ENCODE data around the gene ITGAL. TPM values are rescaled to one million over a fixed set of nuclear protein-coding genes. Genes with fewer than 3 reads are reported as not detected.

Gene ITGAL
- total and polyA plus RNA-seq, 2 of the 13 experiments (the other 11 are each of a cell fraction or from before 2014, with no cell fraction given): 0.86 to 1.2 TPM

DNA sequence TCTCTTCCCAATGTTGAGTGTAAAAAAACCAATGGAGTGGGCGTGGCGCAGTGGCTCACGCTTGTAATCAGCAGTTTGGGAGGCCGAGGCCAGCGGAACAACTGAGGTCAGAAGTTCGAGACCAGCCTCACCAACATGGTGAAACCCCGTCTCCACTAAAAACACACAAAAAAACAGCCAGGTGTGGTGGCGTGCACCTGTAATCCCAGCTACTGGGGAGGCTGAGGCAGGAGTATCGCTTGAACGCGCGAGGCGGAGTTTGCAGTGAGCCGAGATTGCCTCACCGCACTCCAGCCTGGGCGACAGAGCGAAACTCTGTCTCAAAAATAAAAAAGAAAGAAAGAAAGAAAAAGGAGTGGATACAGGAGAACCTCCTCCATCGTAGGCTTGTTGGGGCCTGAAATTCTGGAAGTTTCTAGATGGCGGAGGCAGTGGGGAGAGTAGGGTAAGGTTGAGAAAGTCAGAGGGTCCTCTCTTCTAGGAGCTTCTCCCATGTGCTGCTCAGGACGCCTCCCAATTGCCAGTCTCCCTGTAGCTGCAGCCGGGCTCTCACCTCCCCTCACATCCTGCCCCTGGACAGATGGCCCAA, 86.3 kb downstream of the ITGAL start (continued):
- no peak for TF ChIP-seq FOXK2 (IDR thresholded peaks at IDR 0.05)
- TF ChIP-seq CBFB (CRISPR knock-in tag; IDR thresholded peaks at IDR 0.05): 0 out of 2 replicates have a peak, but pooled peaks have one; percentile 45
- TF ChIP-seq, protein P1, sequence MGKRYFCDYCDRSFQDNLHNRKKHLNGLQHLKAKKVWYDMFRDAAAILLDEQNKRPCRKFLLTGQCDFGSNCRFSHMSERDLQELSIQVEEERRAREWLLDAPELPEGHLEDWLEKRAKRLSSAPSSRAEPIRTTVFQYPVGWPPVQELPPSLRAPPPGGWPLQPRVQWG (CRISPR knock-in tag; IDR thresholded peaks at IDR 0.05; ENCODE audit: borderline replicate concordance, low read depth): no peak
- TF ChIP-seq CCDC6 (CRISPR knock-in tag; IDR thresholded peaks at IDR 0.05): peak; percentile 13; the same call in 1 of the 2 replicates
- TF ChIP-seq, protein P2, sequence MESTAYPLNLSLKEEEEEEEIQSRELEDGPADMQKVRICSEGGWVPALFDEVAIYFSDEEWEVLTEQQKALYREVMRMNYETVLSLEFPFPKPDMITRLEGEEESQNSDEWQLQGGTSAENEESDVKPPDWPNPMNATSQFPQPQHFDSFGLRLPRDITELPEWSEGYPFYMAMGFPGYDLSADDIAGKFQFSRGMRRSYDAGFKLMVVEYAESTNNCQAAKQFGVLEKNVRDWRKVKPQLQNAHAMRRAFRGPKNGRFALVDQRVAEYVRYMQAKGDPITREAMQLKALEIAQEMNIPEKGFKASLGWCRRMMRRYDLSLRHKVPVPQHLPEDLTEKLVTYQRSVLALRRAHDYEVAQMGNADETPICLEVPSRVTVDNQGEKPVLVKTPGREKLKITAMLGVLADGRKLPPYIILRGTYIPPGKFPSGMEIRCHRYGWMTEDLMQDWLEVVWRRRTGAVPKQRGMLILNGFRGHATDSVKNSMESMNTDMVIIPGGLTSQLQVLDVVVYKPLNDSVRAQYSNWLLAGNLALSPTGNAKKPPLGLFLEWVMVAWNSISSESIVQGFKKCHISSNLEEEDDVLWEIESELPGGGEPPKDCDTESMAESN (CRISPR knock-in tag; conservative IDR thresholded peaks at IDR 0.05): 0 out of 2 replicates have a peak, but pooled peaks have one; percentile 4
- 0 out of 2 replicates have a peak, but pooled peaks have one; percentile 31 for TF ChIP-seq DPF2 (CRISPR knock-in tag; IDR thresholded peaks at IDR 0.05; ENCODE audit: borderline replicate concordance, low read depth)
- no peak for TF ChIP-seq NFIB (CRISPR knock-in tag; IDR thresholded peaks at IDR 0.05; ENCODE audit: borderline replicate concordance)
- TF ChIP-seq ZNF292 (CRISPR knock-in tag; IDR thresholded peaks at IDR 0.05; ENCODE audit: borderline replicate concordance, low read depth): peak; percentile 68; the same call in 1 of the 2 replicates
- TF ChIP-seq ZNF883 (CRISPR knock-in tag; IDR thresholded peaks at IDR 0.05; ENCODE audit: not compliant biosample characterization): peak; percentile 7
- TF ChIP-seq ZNF615 (CRISPR knock-in tag; IDR thresholded peaks at IDR 0.05; ENCODE audit: borderline replicate concordance): 0 out of 2 replicates have a peak, but pooled peaks have one; percentile 76
- TF ChIP-seq ZMYM3 (CRISPR knock-in tag; IDR thresholded peaks at IDR 0.05): peak; percentile 98
- TF ChIP-seq, protein P3, sequence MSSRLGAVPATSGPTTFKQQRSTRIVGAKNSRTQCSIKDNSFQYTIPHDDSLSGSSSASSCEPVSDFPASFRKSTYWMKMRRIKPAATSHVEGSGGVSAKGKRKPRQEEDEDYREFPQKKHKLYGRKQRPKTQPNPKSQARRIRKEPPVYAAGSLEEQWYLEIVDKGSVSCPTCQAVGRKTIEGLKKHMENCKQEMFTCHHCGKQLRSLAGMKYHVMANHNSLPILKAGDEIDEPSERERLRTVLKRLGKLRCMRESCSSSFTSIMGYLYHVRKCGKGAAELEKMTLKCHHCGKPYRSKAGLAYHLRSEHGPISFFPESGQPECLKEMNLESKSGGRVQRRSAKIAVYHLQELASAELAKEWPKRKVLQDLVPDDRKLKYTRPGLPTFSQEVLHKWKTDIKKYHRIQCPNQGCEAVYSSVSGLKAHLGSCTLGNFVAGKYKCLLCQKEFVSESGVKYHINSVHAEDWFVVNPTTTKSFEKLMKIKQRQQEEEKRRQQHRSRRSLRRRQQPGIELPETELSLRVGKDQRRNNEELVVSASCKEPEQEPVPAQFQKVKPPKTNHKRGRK (CRISPR knock-in tag; IDR thresholded peaks at IDR 0.05): peak; percentile 70; the same call in 1 of the 2 replicates
- TF ChIP-seq HES4 (CRISPR knock-in tag; IDR thresholded peaks at IDR 0.05; ENCODE audit: borderline replicate concordance): 0 out of 2 replicates have a peak, but pooled peaks have one; percentile 43
- TF ChIP-seq ZNF891 (CRISPR knock-in tag; IDR thresholded peaks at IDR 0.05): peak; percentile 9; the same call in 1 of the 2 replicates
- peak; percentile 24 for TF ChIP-seq SRSF1 (optimal IDR thresholded peaks at IDR 0.05; ENCODE audit: low read depth, low read length)
- 0 out of 2 replicates have a peak, but pooled peaks have one; percentile 60 for TF ChIP-seq ZNF766 (CRISPR knock-in tag; IDR thresholded peaks at IDR 0.05; ENCODE audit: borderline replicate concordance)
- peak; percentile 68; the same call in 1 of the 2 replicates for TF ChIP-seq KDM1A (CRISPR knock-in tag; IDR thresholded peaks at IDR 0.05)
- TF ChIP-seq HDAC2 (CRISPR knock-in tag; IDR thresholded peaks at IDR 0.05): 0 out of 2 replicates have a peak, but pooled peaks have one; percentile 12
- peak; percentile 6; the same call in 1 of the 2 replicates for TF ChIP-seq NCOA2 (CRISPR knock-in tag; IDR thresholded peaks at IDR 0.05)
- TF ChIP-seq, protein P4, sequence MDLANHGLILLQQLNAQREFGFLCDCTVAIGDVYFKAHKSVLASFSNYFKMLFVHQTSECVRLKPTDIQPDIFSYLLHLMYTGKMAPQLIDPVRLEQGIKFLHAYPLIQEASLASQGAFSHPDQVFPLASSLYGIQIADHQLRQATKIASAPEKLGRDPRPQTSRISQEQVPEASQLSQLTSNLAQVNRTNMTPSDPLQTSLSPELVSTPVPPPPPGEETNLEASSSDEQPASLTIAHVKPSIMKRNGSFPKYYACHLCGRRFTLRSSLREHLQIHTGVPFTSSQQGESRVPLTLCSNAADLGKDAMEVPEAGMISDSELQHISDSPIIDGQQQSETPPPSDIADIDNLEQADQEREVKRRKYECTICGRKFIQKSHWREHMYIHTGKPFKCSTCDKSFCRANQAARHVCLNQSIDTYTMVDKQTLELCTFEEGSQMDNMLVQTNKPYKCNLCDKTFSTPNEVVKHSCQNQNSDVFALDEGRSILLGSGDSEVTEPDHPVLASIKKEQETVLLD (CRISPR knock-in tag; IDR thresholded peaks at IDR 0.05; ENCODE audit: low read depth): no peak
- 0 out of 2 replicates have a peak, but pooled peaks have one; percentile 45 for TF ChIP-seq GFI1 (CRISPR knock-in tag; IDR thresholded peaks at IDR 0.05; ENCODE audit: borderline replicate concordance)
- TF ChIP-seq MIER3 (CRISPR knock-in tag; IDR thresholded peaks at IDR 0.05; ENCODE audit: borderline replicate concordance): peak; percentile 55
- TF ChIP-seq ZMYM2 (CRISPR knock-in tag; IDR thresholded peaks at IDR 0.05): peak; percentile 96
- TF ChIP-seq ZNF629 (CRISPR knock-in tag; conservative IDR thresholded peaks at IDR 0.05): peak; percentile 63; the same call in 1 of the 2 replicates
- peak; percentile 7; the same call in 1 of the 2 replicates for TF ChIP-seq PITX1 (CRISPR knock-in tag; IDR thresholded peaks at IDR 0.05)
